HUDEP-2 (cell line): ENCODE measurements around the gene HECTD3.
"Not testable (repeated sequence)": the region's sequence is repeated elsewhere in the genome, so short reads cannot be mapped to it uniquely, and the experiment has no call there.

Source experiments
- DNase-seq, 76 experiments: peaks; one replicate each; lab custom pipeline; 2025; ENCODE audit not compliant: unreplicated experiment in 76 of 76; lab: John Stamatoyannopoulos, UW

The HECTD3 gene

DNA sequence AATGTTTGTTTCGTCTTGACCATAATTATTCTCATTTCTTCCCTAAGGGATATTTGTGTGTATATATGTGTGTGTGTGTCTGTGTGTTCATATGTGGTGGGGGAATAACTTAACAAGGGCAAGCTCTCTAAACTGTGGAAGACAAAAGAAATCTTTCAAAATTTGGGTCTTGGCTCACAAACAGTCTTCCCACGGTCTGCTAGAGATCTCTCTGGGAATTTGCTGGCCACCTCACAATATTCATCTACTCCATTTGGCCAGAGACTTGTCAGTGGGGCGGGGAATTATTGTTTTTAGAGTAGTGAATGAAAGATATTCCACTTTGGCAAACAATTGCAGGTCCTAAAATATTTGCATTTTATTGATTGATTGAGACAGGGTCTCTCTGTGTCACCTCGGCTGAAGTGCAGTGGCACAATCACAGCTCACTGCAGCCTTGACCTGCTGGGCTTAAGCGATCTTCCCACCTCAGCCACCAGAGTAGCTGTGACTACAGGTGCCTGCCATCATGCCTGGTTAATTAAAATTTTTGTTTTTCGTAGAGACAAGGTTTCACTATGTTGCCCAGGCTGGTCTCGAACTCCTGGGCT lies 16.7 kb downstream of the HECTD3 start:
- DNase-seq: no peak

DNA sequence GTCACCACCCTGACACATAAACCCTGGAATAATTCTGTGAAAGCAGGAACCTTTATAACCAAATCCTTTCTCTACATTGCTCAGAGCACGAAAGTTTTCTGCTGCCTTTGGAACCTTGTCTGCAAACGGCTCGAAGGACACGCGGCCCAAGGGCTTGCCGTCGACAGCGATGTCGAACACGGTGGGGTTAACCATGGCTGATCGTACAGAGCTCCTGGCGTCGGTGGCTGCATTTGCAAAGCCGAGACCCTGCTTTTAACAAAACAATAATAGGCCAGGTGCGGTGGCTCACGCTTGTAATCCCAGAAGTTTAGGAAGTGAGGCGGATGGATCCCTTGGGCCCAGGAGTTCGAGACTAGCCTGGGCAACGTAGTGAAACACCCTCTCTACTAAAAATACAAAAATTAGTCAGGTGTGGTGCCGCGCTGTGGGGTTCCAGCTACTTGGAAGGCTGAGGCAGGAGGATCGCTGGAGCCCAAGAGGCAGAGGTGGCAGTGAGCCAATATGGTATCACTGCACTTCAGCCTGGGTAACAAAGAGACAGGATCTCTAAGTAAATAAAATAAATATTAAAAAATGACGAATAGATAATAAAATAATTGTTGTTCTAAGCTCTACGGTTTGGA lies 22.5 kb downstream of the HECTD3 start:
- no peak for DNase-seq

DNA sequence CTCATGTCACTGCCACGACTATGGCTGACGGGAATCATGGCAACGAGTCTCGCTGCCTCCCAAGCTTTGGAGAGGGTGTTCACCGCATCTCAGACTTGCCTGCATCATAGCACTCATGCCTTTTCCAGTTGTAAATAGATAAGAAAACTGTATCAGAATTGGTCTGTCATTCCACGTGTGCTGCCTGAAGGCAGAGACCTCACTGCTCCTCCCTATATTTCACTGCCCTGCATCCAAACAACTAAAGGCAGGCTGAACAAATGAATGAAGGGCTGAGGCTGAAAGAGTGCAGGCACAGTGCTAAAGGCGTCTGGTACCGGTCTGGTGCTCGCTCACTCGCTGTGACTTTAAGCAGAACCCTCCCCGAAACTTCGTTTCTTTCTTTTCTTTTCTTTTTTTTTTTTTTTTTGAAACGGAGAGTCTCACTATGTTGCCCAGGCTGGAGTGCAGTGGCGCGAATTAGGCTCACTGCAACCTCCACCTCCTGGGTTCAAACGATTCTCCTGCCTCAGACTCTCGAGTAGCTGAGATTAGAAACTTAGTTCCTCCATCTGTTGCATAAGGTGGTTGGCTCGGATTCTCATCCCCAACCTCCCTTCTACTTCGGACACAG lies 25.3 kb downstream of the HECTD3 start:
- peak in 35 of 76 experiments; percentile 3 to 52 (median 20) for DNase-seq

DNA sequence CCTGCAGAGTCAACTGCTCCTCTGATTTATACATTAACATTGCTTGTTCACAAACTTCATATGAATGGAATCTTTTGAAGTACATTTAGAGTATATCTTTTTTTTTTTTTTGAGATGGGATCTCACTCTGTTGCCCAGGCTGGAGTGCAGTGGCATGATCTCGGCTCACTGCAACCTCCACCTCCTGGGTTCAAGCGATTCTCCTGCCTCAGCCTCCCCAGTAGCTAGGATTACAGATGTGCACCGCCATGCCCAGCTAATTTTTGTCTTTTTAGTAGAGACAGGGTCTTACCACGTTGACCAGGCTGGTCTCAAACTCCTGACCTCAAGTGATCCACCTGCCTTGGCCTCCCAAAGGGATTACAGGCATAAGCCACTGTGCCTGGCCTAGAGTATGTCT lies 33.8 kb downstream of the HECTD3 start:
- not testable (repeated sequence) for DNase-seq

DNA sequence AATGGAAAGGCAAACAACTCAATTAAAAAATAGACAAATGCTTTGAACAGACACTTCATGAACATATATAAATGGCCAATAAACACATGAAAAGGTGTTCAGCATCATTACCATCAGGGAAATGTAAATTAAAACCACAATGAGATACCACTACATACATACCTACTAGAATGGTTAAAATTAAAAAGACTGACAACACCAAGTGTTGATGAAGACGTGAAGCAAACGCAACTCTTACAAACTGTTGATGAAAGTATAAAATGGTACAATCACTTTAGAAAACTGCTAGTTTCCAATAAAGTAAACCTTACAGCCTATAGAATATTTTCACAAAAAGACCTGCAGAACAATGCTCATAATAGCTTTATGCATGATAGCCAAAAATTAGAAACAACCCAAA lies 34.9 kb downstream of the HECTD3 start:
- no peak for DNase-seq

DNA sequence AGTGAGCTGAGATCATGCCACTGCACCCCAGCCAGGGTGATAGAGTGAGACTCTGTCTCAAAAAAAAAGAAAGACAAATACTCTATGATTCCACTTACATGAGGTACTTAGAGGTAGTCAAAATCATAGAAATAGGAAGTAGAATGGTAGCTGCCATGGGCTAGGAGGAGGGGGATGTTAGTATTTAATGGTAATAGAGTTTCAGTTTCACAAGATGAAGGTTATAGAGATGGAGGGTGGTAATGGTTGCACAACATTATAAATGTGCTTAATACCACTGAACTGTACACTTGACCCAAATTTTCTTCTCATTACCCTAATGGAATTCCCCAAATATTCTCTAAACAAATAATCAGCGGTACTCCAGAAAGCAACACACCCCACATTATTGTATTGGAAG lies 37.5 kb downstream of the HECTD3 start:
- DNase-seq: no peak

DNA sequence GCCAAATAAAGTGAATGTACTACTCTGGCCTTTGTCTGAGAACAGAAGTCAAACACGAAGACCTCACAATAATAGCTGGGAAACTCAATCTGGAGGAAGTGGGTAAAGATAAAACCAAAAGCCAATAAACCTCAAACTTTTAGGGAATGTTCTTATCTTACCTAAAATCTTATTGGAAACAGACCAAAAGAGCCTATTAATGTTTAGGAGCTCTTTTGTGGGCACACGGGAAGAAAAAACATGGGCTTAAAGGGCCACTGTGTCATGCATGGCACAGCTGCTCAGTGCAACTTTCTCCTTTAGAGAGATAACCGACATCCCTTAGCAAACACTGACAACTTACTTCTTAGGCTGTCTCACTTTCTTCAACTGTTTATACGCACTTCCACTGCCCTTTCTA lies 40.8 kb downstream of the HECTD3 start:
- DNase-seq: no peak

DNA sequence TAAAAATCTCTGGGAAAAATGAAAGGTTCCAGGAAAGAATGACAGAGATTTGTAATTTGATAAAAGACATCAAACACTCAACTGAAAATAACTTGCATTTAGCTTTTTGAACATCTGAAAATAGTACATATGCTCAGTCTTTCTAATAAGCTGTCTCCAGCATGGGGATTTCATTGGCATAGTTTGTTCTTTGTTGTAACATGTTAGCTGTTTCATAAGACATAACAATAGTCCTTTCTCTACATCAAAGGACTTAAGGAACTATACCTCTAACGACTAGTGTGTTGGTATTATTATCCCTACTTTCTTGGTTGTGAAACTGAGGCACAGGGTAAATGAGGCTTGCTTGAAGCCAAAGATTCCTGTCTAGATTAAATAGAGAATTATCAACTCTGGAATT lies 46.7 kb downstream of the HECTD3 start:
- no peak for DNase-seq

DNA sequence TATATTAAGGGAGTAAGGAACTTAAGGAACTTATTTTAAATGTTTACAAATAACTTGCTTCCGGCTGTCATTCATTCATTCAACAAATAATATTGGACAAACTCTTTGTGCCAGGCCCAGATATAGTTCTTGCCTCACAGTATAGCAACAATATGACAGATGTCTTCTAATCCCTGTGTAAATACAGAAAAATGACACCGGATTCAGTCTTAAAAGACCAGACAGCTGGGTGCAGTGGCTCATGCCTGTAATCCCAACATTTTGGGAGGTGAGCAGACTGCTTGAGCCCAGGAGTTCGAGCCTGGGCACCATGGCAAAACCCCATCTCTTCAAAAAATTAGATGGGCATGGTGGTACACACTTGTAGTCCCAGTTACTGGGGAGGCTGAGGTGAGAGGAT lies 48.4 kb downstream of the HECTD3 start:
- DNase-seq: no peak

DNA sequence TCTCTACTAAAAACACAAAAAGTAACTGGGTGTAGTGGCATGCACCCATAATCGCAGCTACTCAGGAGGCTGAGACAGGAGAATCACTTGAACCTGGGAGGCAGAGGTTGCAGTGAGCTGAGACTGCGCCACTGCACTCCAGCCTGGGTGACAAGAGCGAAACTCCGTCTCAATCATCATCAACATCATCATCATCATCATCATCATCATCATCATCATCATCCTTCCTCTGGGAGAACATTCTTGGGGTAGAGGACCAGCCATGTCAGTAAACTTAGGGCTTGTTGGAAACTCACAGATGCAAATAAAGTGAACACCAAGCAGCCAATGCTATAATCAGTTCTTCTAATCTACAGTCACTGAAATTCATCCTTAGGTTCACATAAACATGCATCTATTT lies 49.1 kb downstream of the HECTD3 start:
- not testable (repeated sequence) for DNase-seq

DNA sequence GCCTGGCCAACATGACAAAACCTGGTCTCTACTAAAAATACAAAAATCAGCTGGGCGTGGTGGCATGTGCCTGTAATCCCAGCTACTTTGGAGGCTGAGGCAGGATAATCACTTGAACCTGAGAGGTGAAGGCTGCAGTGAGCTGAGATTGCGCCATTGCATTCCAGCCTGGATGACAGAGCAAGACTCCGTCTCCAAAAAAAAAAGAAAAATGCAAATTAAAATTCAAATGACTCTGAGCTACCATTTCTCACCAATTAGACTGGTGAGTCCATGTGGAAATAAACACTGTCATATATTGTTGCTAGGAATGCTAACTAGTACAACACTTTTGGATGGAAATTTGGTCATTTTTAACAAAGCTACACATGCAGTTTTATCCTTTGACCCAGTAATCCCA lies 53.6 kb downstream of the HECTD3 start:
- DNase-seq: not testable (repeated sequence)

DNA sequence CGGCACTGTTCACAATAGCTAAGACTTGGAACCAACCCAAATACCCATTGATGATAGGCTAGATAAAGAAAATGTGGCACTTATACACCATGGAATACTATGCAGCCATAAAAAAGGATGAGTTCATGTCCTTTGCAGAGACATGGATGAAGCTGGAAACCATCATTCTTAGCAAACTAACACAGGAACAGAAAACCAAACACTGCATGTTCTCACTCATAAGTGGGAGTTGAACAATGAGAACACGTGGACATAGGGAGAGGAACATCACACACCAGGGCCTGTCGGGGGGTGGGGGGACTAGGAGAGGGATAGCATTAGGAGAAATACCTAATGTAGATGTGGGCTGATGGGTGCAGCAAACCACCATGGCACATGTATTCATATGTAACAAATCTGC lies 55.0 kb downstream of the HECTD3 start:
- not testable (repeated sequence) for DNase-seq
